ENCODE results near the gene NEXMIF.
"Not testable (repeated sequence)": the region's sequence is repeated elsewhere in the genome, so short reads cannot be mapped to it uniquely, and the experiment has no call there.

NEXMIF gene

DNA sequence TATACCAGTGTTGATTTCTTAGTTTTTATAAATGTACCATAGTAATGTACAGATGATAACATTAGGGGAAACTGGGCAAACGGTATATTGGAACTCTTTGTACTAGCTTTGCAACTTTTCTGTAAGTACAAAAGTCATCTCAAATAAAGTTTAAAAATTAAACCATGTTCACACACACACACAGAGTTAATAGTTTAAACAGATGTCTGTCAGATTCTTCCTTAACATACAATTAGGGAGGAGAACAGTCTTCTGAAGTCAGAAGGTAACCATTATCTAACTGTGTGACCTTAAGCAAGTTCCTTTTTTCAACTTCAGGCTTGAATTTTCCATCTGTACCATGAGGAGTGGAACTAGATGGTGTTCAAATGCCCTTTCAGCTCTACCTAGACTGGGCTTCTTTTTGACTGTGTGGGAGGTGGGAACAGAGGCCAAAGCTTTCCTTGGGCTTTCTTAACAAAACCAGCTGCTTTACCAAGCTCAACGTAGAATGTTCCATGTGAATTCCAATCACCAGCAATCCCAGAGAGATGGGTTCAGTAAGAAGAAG is 127.8 kb downstream of the NEXMIF start:
- in situ Hi-C loops (cut with MboI; ENCODE audit: low sequenced_read_pairs) = no loop called here

DNA sequence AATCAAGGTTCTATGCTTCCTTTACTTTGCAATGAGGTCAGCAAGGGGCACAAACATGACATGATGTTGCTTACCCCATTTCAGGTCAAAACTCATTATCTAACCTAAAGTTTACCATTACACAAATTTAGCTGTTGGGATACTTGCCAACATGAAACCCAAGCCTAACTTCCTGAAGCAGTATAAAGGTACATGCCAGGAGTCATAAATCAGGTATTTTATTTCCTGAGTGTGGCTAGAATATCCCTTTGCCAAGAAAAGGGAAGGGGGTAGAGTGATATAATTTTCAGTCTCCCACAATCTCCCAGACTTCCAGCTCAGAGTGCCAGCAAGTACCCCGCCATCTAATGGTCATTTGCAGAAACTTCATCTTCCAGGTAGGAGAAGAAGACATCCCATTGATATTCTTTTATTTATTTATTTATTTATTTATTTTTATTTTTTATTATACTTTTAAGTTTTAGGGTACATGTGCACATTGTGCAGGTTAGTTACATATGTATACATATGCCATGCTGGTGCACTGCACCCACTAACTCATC is 136.6 kb downstream of the NEXMIF start:
- in situ Hi-C loops (cut with MboI; ENCODE audit: low sequenced_read_pairs) = no loop called here

DNA sequence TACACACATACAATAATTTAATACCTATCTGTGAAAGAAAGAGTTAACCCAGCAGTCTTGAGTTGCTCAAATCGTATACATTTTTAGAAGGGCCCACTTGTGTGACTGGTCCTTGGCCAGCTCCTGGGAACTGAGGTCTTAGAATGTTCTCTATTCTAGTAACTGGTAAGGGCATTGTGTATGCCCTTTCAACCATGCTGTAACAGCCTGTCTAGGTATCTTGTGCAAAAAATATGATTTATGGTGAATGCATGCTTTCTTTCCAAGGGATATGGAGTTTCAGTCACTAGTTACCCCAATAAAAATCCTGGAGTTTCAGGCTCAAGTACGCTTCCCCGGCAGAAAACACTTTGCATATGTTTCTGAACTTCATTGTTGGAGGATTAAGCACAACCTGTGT is 140.6 kb downstream of the NEXMIF start:
- in situ Hi-C loops (cut with MboI; ENCODE audit: low sequenced_read_pairs) = no loop called here

DNA sequence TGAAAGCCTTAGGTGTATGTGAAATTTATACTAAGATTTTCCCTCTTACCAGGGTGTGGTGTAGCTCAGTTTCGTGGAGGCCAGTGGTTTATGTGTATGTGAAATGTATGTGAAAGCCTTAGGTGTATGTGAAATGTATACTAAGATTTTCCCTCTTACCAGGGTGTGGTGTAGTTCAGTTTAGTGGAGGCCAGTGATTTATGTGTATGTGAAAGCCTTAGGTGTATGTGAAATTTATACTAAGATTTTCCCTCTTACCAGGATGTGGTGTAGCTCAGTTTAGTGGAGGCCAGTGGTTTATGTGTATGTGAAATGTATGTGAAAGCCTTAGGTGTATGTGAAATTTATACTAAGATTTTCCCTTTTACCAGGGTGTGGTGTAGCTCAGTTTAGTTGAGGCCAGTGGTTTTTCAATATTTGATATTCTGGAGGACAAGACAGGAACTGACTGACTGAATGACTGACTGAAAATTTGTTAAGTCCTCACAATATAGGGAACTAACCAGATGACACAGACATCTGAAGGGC is 143.7 kb downstream of the NEXMIF start:
- in situ Hi-C loops (cut with MboI; ENCODE audit: low sequenced_read_pairs) = no loop called here

DNA sequence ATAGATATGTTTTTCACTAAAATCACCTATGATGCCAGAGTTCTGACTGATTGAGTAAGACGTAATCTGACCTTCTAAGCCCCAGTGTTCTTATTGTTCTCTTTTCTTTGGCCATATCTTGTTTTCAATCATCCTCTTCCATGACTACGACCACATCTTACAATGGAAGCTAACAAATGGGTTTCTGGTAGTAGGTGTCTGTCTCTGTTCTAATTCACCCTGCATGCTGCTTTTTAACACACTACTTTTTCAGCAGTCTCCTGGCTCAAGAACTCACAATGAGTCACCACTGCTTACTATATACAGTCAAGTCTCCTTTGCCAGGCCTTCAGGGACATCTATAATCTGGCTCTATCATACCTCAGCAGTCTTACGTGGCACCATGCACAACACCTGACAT is 146.1 kb downstream of the NEXMIF start:
- in situ Hi-C loops (cut with MboI; ENCODE audit: low sequenced_read_pairs) = no loop called here

DNA sequence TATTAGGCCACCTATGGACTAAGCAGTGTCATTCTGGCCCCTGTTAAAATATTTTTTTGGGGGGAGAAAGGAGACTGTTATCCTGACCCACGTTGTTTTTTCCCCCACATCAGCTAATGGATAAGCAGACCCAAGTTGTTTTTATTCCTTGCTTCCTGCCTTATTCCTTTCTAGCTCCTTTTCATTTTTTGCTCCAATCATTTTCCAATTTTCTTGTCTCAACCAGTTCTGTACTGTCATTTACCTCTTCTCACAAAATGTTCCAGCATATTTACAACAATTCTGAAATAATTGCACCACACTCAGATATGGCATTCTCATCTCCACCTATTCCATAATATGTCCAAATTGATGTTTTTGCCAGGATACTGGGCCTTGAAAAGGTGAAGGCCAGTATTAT is 150.3 kb downstream of the NEXMIF start:
- in situ Hi-C loops (cut with MboI; ENCODE audit: low sequenced_read_pairs) = no loop called here

DNA sequence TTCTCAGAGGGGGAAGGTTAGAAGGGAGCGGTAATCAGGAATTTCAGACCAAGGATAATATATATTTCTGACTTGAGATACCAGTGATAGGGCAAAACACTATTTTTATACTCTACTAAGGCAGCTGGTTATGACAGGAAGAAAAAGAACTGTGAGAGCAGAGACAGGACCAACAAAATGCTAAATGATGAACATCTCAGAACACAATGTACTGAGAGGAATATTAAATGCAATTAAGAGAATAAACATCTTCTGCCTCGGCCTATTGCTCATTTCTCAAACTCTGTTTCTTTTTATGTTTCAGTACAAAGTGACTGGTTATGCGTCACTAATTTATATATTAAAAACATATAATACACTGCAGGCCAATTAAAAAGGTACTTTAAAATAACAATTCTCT is 188.8 kb downstream of the NEXMIF start:
- in situ Hi-C loops (cut with MboI; ENCODE audit: low sequenced_read_pairs) = no loop called here

DNA sequence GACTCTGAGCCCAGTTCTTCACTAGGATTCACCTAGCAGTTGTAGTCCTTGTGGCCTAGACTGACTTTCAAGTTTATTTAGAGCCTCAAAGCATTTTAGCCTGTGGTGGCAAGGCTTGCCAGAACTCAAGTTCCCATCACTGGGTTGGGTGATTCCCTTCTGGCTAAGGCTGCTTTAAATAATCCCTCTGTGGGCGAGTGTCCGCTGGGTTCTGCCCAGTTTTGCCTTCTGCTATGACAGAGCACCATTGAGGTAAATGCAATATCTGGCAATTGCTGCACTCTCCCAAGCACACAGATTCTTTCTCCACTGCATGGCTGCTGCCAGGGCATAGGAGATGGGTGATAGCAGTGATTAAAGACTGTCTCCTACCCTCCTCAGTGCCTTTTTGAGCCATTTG is 220.0 kb downstream of the NEXMIF start:
- in situ Hi-C loops (cut with MboI; ENCODE audit: low sequenced_read_pairs) = no loop called here

DNA sequence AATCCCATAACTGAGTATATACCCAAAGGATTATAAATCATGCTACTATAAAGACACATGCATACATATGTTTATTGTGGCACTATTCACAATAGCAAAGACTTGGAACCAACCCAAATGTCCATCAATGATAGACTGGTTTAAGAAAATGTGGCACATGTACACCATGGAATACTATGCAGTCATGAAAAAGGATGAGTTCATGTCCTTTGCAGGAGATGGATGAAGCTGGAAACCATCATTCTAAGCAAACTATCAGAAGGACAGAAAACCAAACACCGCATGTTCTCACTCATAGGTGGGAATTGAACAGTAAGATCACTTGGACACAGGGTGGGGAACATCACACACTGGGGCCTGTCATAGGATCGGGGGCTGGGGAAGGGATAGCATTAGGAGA is 223.9 kb downstream of the NEXMIF start:
- in situ Hi-C loops (cut with MboI; ENCODE audit: low sequenced_read_pairs) = not testable (repeated sequence)

DNA sequence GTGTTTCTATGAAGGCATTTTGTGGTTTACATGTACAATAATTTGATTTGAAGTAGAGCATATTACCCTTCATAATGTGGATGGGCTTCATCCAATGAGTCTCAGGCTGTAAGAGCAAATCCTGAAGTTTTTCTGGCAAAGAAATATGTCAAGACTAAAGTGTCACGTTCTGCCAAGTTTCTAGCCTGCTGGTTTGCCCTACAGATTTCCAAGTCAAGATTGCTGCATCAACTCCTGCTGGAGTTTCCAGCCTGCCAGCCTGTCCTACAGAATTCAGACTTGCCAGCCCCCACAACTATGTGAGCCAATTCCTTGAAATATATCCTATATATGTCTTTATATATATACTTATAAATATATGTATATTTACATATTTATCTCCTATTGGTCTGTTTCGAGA is 240.8 kb downstream of the NEXMIF start:
- in situ Hi-C loops (cut with MboI; ENCODE audit: low sequenced_read_pairs) = no loop called here

All from hTERT RPE-1 (cell line).